ENCODE data around the gene GRP. TPM values are rescaled to one million over a fixed set of nuclear protein-coding genes. Genes with fewer than 3 reads are reported as not detected.

The GRP gene
- total RNA-seq, 1 experiment from 2014 or later, result not detected

Other genes with a start within 250 kb of the GRP start
- 29.3 and 50.4 TPM in 2 replicates for gene SEC11C, start 80.3 kb upstream of the GRP start, total RNA-seq (2014; rRNA removed; shearing (Covaris generic))
- not detected in 2 replicates for gene RAX, start 53.3 kb downstream of the GRP start, total RNA-seq (2014; rRNA removed; shearing (Covaris generic))
- not detected in 2 replicates for gene CPLX4, start 98.5 kb downstream of the GRP start, total RNA-seq (2014; rRNA removed; shearing (Covaris generic))
- gene LMAN1, start 139.1 kb downstream of the GRP start, total RNA-seq (2014; rRNA removed; shearing (Covaris generic)), result 112 and 124 TPM in 2 replicates